PC-9 (cell line): ENCODE data around the gene GPC1.

ENCODE experiments used
- EZH2 ChIP-seq: fragments of 200-600 bp; sonication (generic); IDR thresholded peaks from 2 replicates; pipeline ENCODE4 v1.8.0; 2017; ENCODE audit warnings: antibody characterized with exemption, low read depth
- TF ChIP-seq, protein P1 (sequence below): fragments of 200-600 bp; sonication (generic); conservative IDR thresholded peaks from 2 replicates; pipeline ENCODE4 v1.6.1; 2017; ENCODE audit warnings: mixed run types, antibody characterized with exemption, mild to moderate bottlenecking, moderate library complexity

- TF ChIP-seq, protein P1, sequence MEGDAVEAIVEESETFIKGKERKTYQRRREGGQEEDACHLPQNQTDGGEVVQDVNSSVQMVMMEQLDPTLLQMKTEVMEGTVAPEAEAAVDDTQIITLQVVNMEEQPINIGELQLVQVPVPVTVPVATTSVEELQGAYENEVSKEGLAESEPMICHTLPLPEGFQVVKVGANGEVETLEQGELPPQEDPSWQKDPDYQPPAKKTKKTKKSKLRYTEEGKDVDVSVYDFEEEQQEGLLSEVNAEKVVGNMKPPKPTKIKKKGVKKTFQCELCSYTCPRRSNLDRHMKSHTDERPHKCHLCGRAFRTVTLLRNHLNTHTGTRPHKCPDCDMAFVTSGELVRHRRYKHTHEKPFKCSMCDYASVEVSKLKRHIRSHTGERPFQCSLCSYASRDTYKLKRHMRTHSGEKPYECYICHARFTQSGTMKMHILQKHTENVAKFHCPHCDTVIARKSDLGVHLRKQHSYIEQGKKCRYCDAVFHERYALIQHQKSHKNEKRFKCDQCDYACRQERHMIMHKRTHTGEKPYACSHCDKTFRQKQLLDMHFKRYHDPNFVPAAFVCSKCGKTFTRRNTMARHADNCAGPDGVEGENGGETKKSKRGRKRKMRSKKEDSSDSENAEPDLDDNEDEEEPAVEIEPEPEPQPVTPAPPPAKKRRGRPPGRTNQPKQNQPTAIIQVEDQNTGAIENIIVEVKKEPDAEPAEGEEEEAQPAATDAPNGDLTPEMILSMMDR: no peak
- no peak for TF ChIP-seq EZH2
Observed at GRCh38 chr2:240439698-240440151, 4.3 kb downstream of the GPC1 start.
